C4-2B (cell line): Measurements from ENCODE around the gene FAM53B.

Source experiments
- CTCF ChIP-seq: fragments of 450-650 bp; conservative IDR thresholded peaks from 2 replicates; pipeline ENCODE4 v1.5.1; 2017; ENCODE audit warnings: mild to moderate bottlenecking
- ZFX ChIP-seq: fragments of 450-650 bp; IDR thresholded peaks from 2 replicates; pipeline ENCODE4 v1.6.1; 2017

GRCh38 chr10:124609698-124610097 is 134.5 kb downstream of the FAM53B start:
- TF ChIP-seq CTCF (no peak), ZFX (no peak)
